Stomach (tissue), 9 donors: ENCODE results near the gene ENTPD6. TPM values are rescaled to one million over a fixed set of nuclear protein-coding genes. Genes with fewer than 3 reads are reported as not detected.

Source experiments
- DNase-seq, 2 donors: peaks; one replicate each; pipeline versions ENCODE4 v3.0.0 to v3.0.0-alpha.2; 2013 to 2019
- H3K27ac ChIP-seq, 5 donors: fragments of 200-600 bp in 4 of 5; sonication (generic) in 4 of 5; one replicate each; pipeline ENCODE4 v1.5.1; 2013 to 2019; ENCODE audit warnings: mild to moderate bottlenecking in 1 of 5, moderate library complexity in 1 of 5
- H3K27me3 ChIP-seq, 3 donors: fragments of 200-600 bp; sonication (generic); one replicate each; pipeline ENCODE4 v1.5.1; 2017 to 2019; ENCODE audit warnings: mixed run types in 1 of 3
- H3K36me3 ChIP-seq, 4 donors: fragments of 200-600 bp; sonication (generic); 1 replicate in 3 of 4; 2 replicates in 1 of 4; pipeline ENCODE4 v1.5.1; 2016 to 2019
- H3K4me1 ChIP-seq, 4 donors: fragments of 200-600 bp; sonication (generic); one replicate each; pipeline ENCODE4 v1.5.1; 2016 to 2019
- H3K4me3 ChIP-seq, 4 donors: fragments of 200-600 bp; sonication (generic) in 3 of 4; one replicate each; pipeline ENCODE4 v1.5.1; 2016 to 2019; ENCODE audit warnings: mild to moderate bottlenecking in 1 of 4
- H3K9me3 ChIP-seq, 4 donors: fragments of 200-600 bp; sonication (generic); one replicate each; pipeline ENCODE4 v1.5.1; 2016 to 2019
- EP300 ChIP-seq: sonication (generic); formaldehyde crosslinking; IDR thresholded peaks from one replicate; pipeline ENCODE4 v1.6.1; 2017; ENCODE audit warnings: antibody characterized with exemption
- POLR2A ChIP-seq, 4 donors: fragments of 450-650 bp; IDR thresholded peaks; one replicate each; pipeline ENCODE4 v1.6.1; 2016; ENCODE audit warnings: antibody characterized with exemption in 4 of 4, control low read depth in 2 of 4, mild to moderate bottlenecking in 1 of 4, moderate library complexity in 1 of 4
- POLR2AphosphoS5 ChIP-seq, 3 donors: sonication (generic); formaldehyde crosslinking; IDR thresholded peaks; one replicate each; pipeline ENCODE4 v1.6.1; 2016; ENCODE audit warnings: antibody characterized with exemption in 3 of 3
- WGBS, 5 donors: extraction: QIAGEN DNeasy Blood & Tissue Kit in 3 of 5; methylation state at CpG; one replicate each; pipeline versions ENCODE4 v1.1.5 to v1.1.7; 2013 to 2018; 5-methylcytosine and 5-hydroxymethylcytosine counted together
- intact Hi-C: fragments of 100-400 bp; cut with DNase I; formaldehyde crosslinking; loops from one replicate; pipeline ENCODE4 v1.15.1; 2023; ENCODE audit warnings: low total_unique reads
- polyA plus RNA-seq, 3 donors: library from polyadenylated mRNA; stranded (reverse); fragments of 200-250 nt; gene quantifications; one replicate each; pipeline ENCODE4 v1.2.3, GENCODE V29; 2013
- total RNA-seq, 5 donors: library from RNA; depleted of rRNA; stranded (reverse); fragments of >200 nt; gene quantifications; one replicate each; pipeline versions ENCODE4 v1.1.0 to v1.2.3, GENCODE V29; 2014 to 2016
- TF ChIP-seq, protein P1 (sequence below), 7 experiments: fragments of 450-650 bp in 4 of 7; fragments of 200-600 bp in 3 of 7; sonication (generic) in 3 of 7; IDR thresholded peaks; one replicate each; pipeline ENCODE4 v1.5.1; 2016 to 2019; ENCODE audit warnings: antibody characterized with exemption in 7 of 7, control low read depth in 2 of 7, mild to moderate bottlenecking in 1 of 7
- donor health status: healthy with polysubstance abuse.
- donor health status: Bipolar disorder and iron deficiency.
- donor health status: healthy.

Gene ENTPD6
- total and polyA plus RNA-seq, 8 donors: 38.5 to 110 (median 66.5) TPM

DNA sequence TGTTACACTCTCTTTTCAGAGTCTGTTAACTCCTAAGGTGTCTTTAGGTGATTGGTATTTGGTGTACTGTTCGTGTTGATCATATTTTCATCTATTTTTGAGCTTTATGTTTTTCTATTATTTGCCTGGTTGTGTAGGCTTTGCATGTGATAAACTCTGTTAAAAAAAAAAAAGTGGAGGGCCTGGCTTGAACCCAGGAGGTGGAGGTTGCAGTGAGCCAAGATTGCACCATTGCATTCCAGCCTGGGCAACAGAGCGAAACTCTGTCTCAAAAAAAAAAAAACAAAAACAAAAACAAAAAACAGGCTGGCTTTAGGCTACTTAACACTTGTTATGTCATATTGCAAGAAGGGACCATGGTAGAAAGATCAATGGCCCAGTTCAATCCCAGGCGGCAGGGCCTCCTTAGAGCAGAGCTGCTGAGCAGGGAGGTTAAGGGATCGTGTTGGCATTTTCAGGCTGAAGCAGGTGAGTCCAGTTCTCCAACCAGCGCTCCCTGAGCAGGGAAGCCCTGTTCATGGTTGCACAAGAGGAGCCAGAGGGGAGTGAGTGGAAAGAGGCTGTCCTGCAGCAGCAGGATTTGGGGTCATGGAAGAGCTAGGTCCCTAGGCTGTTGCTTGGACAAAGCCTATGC, 60.8 kb downstream of the ENTPD6 start:
- H3K4me1 ChIP-seq: peaks cover 27 to 72% (median 58%) of the 10 kb centered on the region in 4 donors
- intact Hi-C loops: no loop called here
- no peaks in the 10 kb centered on the region for H3K27me3 ChIP-seq
- TF ChIP-seq EP300 (no peak), POLR2A (IDR thresholded peaks at IDR 0.05) (no peak), POLR2AphosphoS5 (IDR thresholded peaks at IDR 0.05) (no peak)
- TF ChIP-seq, protein P1, sequence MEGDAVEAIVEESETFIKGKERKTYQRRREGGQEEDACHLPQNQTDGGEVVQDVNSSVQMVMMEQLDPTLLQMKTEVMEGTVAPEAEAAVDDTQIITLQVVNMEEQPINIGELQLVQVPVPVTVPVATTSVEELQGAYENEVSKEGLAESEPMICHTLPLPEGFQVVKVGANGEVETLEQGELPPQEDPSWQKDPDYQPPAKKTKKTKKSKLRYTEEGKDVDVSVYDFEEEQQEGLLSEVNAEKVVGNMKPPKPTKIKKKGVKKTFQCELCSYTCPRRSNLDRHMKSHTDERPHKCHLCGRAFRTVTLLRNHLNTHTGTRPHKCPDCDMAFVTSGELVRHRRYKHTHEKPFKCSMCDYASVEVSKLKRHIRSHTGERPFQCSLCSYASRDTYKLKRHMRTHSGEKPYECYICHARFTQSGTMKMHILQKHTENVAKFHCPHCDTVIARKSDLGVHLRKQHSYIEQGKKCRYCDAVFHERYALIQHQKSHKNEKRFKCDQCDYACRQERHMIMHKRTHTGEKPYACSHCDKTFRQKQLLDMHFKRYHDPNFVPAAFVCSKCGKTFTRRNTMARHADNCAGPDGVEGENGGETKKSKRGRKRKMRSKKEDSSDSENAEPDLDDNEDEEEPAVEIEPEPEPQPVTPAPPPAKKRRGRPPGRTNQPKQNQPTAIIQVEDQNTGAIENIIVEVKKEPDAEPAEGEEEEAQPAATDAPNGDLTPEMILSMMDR (IDR thresholded peaks at IDR 0.05): no peak
- no peak overlapping the region for H3K4me3 ChIP-seq
- peak in 1 of 2 donors; percentile 6 for DNase-seq
- WGBS, 5 donors: 63 to 87% (median 67%) methylated on average over 5 of the region's 5 CpGs
- peak overlapping the region in 2 of 5 donors; percentile 60 to 76 for H3K27ac ChIP-seq
- H3K9me3 ChIP-seq: no peaks in the 10 kb centered on the region
- H3K36me3 ChIP-seq: peaks cover 17 to 30% (median 25%) of the 10 kb centered on the region in 4 donors

DNA sequence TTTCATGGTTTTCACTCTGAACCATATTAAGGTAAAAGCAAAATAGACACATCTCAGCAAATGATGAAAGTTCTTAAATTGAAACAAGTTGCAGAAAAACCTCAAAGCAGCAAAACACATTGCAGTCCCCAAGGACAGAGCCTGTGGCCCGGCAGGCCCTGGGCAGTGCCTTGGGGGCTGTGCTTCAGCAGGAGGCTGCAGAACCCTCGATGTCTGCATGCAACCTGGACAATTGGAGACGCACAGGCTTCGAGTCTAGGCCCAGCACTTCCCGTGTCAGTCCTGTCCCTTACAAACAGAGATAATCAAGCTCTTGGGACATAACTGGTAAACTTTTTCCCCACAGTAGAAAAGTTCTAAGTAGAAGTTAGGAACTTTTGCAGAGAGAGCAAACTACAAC, 61.6 kb downstream of the ENTPD6 start:
- H3K4me1 ChIP-seq: peaks cover 24 to 64% (median 51%) of the 10 kb centered on the region in 4 donors
- no peak overlapping the region for H3K27ac ChIP-seq
- no peaks in the 10 kb centered on the region for H3K9me3 ChIP-seq
- H3K27me3 ChIP-seq: no peaks in the 10 kb centered on the region
- no peak for TF ChIP-seq POLR2A (IDR thresholded peaks at IDR 0.05)
- TF ChIP-seq EP300: no peak
- TF ChIP-seq, protein P1 (IDR thresholded peaks at IDR 0.05): no peak
- no peak for TF ChIP-seq POLR2AphosphoS5 (IDR thresholded peaks at IDR 0.05)
- intact Hi-C loops: no loop called here
- H3K36me3 ChIP-seq: peaks cover 17 to 36% (median 32%) of the 10 kb centered on the region in 4 donors
- no peak for DNase-seq
- 87 to 94% (median 92%) methylated on average over 5 of the region's 5 CpGs for WGBS, 5 donors
- no peak overlapping the region for H3K4me3 ChIP-seq

DNA sequence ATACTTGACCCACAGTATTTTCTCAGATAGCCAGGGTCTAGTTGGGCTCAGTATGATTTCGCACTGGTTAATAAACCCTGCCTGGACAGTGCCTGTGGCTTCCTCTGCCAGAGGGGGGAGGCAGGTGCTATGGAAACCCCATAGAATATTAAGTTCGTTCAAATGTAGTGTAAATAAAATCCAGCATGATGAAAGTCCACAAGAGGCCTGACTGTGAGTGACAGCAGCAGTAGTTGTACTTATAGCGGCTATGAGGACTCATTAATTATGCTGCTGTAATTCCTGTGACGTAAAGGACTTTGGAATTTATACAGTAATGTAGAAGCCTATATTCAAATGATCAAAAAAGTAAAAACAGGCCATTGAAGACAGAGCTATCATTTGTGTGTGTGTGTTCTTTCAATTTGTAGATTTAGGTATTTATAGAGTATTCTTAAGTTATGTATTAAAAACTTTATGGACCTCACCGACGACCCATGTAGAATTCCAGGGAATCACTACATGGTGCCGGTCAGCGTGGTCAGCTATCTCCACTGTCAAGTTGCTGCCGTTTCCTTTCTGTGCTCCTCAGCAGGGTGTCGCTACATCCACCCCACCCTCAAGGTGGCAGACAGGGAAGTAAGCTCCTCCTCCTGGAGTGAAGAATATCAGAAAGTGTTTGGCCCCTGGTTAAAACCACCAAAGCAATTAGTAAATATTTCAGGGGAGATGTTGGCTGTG, 62.4 kb downstream of the ENTPD6 start:
- H3K9me3 ChIP-seq: no peaks in the 10 kb centered on the region
- no peak overlapping the region for H3K4me3 ChIP-seq
- no peak overlapping the region for H3K27ac ChIP-seq
- no peak for DNase-seq
- intact Hi-C loops: no loop called here
- WGBS, 5 donors: 61 to 75% (median 72%) methylated on average over 10 of the region's 10 CpGs
- no peaks in the 10 kb centered on the region for H3K27me3 ChIP-seq
- H3K4me1 ChIP-seq: peaks cover 18 to 56% (median 43%) of the 10 kb centered on the region in 4 donors
- H3K36me3 ChIP-seq: peaks cover 17 to 36% (median 32%) of the 10 kb centered on the region in 4 donors
- no peak for TF ChIP-seq POLR2A (IDR thresholded peaks at IDR 0.05)
- no peak for TF ChIP-seq EP300
- TF ChIP-seq POLR2AphosphoS5 (IDR thresholded peaks at IDR 0.05): no peak
- TF ChIP-seq, protein P1 (IDR thresholded peaks at IDR 0.05): no peak

DNA sequence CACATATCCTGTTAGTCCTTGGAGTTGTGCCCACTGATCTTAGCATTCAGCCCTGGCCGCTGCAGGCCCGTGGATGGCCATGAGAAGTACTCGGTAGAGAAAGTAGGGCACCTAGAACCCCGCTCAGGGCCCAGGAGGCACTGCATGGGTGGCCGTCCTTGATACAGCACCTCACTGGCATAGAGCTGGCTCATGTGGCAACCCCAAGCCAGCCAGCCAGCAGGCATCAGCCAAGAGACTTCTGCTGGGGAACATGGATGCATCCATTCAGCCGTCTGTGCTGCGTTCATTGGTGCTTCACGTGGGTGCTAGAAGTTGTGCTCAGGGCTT, 62.9 kb downstream of the ENTPD6 start:
- TF ChIP-seq, protein P1 (IDR thresholded peaks at IDR 0.05): no peak
- no peak for TF ChIP-seq EP300
- no peak for TF ChIP-seq POLR2A (IDR thresholded peaks at IDR 0.05)
- TF ChIP-seq POLR2AphosphoS5 (IDR thresholded peaks at IDR 0.05): no peak
- Histone ChIP-seq H3K27me3 (no peaks in the 10 kb centered on the region), H3K27ac (no peak overlapping the region), H3K36me3 (peaks cover 17 to 36% (median 32%) of the 10 kb centered on the region in 4 donors), H3K4me1 (peaks cover 18 to 51% (median 40%) of the 10 kb centered on the region in 4 donors), H3K9me3 (no peaks in the 10 kb centered on the region), H3K4me3 (no peak overlapping the region)
- DNase-seq: no peak
- WGBS, 5 donors: 18 to 80% (median 64%) methylated on average over 4 to 8 of the region's 8 CpGs
- intact Hi-C loops: no loop called here
